OCI-LY3 (cell line): ENCODE data around the gene MAOB.

Source experiments
- H2AFZ ChIP-seq: fragments of 200-600, 300-600 bp; shearing (Covaris generic); 2 replicates; pipeline ENCODE4 v1.6.0; 2014; ENCODE audit warnings: antibody characterized with exemption, low read depth, low read length
- H3K27ac ChIP-seq: fragments of 200-600, 300-600 bp; sonication (generic); 2 replicates; pipeline ENCODE4 v1.5.1; 2014; ENCODE audit warnings: mild to moderate bottlenecking, low read length, moderate library complexity, mixed read lengths
- H3K27me3 ChIP-seq: fragments of 200-600, 300-600 bp; sonication (generic); 2 replicates; pipeline ENCODE4 v1.6.1; 2014; ENCODE audit warnings: low read depth, low read length, mixed read lengths
- H3K36me3 ChIP-seq: fragments of 200-600, 300-600 bp; sonication (generic); replicated peaks from 2 replicates; pipeline ENCODE3; 2014; ENCODE audit warnings: low read depth, low read length, mixed read lengths
- H3K4me1 ChIP-seq: fragments of 300-600, 200-600 bp; sonication (generic); 2 replicates; pipeline ENCODE4 v1.6.1; 2014; ENCODE audit warnings: low read length, mixed read lengths
- H3K4me2 ChIP-seq: fragments of 200-600, 300-600 bp; sonication (generic); 2 replicates; pipeline ENCODE4 v1.6.1; 2014; ENCODE audit warnings: low read length, mixed read lengths
- H3K4me3 ChIP-seq: fragments of 300-600, 200-600 bp; sonication (generic); 2 replicates; pipeline ENCODE4 v1.5.1; 2014; ENCODE audit warnings: antibody characterized with exemption, mild to moderate bottlenecking, low read length, moderate library complexity
- H3K79me2 ChIP-seq: fragments of 300-600, 200-600 bp; shearing (Covaris generic); 2 replicates; pipeline ENCODE4 v1.6.1; 2014; ENCODE audit warnings: mild to moderate bottlenecking, low read length, mixed read lengths
- H3K9ac ChIP-seq: fragments of 300-600, 200-600 bp; shearing (Covaris generic); 2 replicates; pipeline ENCODE4 v1.6.0; 2014; ENCODE audit warnings: mild to moderate bottlenecking, low read length, moderate library complexity
- H3K9me3 ChIP-seq: fragments of 200-600, 300-600 bp; shearing (Covaris generic); 2 replicates; pipeline ENCODE4 v1.6.1; 2014; ENCODE audit warnings: low read length, mixed read lengths; ENCODE audit not compliant: insufficient read depth
- H4K20me1 ChIP-seq: fragments of 200-600, 300-600 bp; sonication (generic); 2 replicates; pipeline ENCODE4 v1.6.1; 2016; ENCODE audit warnings: low read length, mixed read lengths; ENCODE audit not compliant: insufficient read depth
- EZH2phosphoT487 ChIP-seq: fragments of 200-600 bp; shearing (Covaris generic); IDR thresholded peaks from 2 replicates; pipeline ENCODE4 v1.6.1; 2018; ENCODE audit warnings: antibody characterized with exemption, mixed run types, low read depth
- TF ChIP-seq, protein P1 (sequence below): fragments of 200-600, 300-600 bp; sonication (generic); IDR thresholded peaks from 2 replicates; pipeline ENCODE4 v1.5.1; 2014; ENCODE audit warnings: antibody characterized with exemption, low read length, low read depth

MAOB gene

DNA sequence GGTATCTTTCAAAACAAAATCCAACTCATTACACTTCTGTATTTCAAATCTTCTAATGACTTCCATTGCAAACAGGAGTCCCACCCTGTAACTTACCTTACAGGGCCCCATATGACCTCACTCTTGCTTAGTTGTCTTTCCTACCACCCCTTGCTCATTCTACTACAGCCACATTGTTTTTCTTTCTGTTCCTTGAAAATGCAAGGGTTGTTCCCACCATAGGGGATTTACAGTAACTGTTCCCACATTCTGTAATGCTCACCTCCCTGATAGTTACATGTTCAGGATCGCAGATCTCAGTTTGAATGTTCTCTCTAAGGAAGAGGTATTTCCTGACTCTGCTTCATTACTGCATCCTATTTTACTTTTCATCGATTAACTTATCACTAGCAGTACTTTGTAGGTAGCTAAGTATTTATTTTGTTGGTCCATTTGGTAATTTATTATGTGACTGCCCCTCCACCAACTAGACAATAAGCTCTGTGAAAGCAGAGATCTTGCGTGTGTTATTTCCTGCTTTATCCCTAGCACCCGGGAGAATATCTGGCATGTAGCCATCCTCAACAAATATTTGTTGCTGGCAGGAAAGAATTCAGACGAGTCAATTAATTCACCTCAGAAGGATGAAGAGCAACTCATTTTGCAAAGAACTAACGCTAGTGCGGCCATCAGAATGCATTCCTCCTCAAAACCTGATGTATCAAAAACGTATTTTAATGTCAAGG lies 21.4 kb downstream of the MAOB start:
- TF ChIP-seq, protein P1, sequence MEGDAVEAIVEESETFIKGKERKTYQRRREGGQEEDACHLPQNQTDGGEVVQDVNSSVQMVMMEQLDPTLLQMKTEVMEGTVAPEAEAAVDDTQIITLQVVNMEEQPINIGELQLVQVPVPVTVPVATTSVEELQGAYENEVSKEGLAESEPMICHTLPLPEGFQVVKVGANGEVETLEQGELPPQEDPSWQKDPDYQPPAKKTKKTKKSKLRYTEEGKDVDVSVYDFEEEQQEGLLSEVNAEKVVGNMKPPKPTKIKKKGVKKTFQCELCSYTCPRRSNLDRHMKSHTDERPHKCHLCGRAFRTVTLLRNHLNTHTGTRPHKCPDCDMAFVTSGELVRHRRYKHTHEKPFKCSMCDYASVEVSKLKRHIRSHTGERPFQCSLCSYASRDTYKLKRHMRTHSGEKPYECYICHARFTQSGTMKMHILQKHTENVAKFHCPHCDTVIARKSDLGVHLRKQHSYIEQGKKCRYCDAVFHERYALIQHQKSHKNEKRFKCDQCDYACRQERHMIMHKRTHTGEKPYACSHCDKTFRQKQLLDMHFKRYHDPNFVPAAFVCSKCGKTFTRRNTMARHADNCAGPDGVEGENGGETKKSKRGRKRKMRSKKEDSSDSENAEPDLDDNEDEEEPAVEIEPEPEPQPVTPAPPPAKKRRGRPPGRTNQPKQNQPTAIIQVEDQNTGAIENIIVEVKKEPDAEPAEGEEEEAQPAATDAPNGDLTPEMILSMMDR = no peak
- no peak for TF ChIP-seq EZH2phosphoT487
- H3K4me2 ChIP-seq = no peak overlapping the region

GRCh38 chrX:43853225-43853828 lies 28.9 kb downstream of the MAOB start:
- Histone ChIP-seq H3K4me1 (peaks cover 8% of the 10 kb centered on the region; the same call in 1 of the 2 replicates), H3K4me2 (no peak overlapping the region)

More for the DNA sequence above, 21.4 kb downstream of the MAOB start:
- H3K9ac ChIP-seq = no peak overlapping the region
- H3K4me3 ChIP-seq = no peak overlapping the region
- H4K20me1 ChIP-seq = no peaks in the 10 kb centered on the region
- no peaks in the 10 kb centered on the region for H3K36me3 ChIP-seq
- H3K79me2 ChIP-seq = no peaks in the 10 kb centered on the region
- H3K27me3 ChIP-seq = no peaks in the 10 kb centered on the region
- H2AFZ ChIP-seq = no peak overlapping the region
- H3K4me1 ChIP-seq = no peaks in the 10 kb centered on the region
- no peak overlapping the region for H3K27ac ChIP-seq
- H3K9me3 ChIP-seq = no peaks in the 10 kb centered on the region

GRCh38 chrX:43850629-43851028 lies 31.6 kb downstream of the MAOB start:
- TF ChIP-seq, protein P1 = no peak
- TF ChIP-seq EZH2phosphoT487 = no peak
- no peaks in the 10 kb centered on the region for H4K20me1 ChIP-seq
- H3K27me3 ChIP-seq = no peaks in the 10 kb centered on the region
- no peaks in the 10 kb centered on the region for H3K36me3 ChIP-seq
- H3K4me2 ChIP-seq = no peak overlapping the region
- H3K4me3 ChIP-seq = no peak overlapping the region
- H3K9me3 ChIP-seq = no peaks in the 10 kb centered on the region
- no peak overlapping the region for H3K27ac ChIP-seq
- no peaks in the 10 kb centered on the region for H3K79me2 ChIP-seq
- no peak overlapping the region for H3K9ac ChIP-seq
- H2AFZ ChIP-seq = no peak overlapping the region
- H3K4me1 ChIP-seq = peaks cover 8% of the 10 kb centered on the region; the same call in 1 of the 2 replicates

More at GRCh38 chrX:43853225-43853828, 28.9 kb downstream of the MAOB start:
- no peaks in the 10 kb centered on the region for H3K36me3 ChIP-seq
- no peak overlapping the region for H3K4me3 ChIP-seq
- H3K27me3 ChIP-seq = no peaks in the 10 kb centered on the region
- no peaks in the 10 kb centered on the region for H4K20me1 ChIP-seq
- H3K9me3 ChIP-seq = no peaks in the 10 kb centered on the region
- no peaks in the 10 kb centered on the region for H3K79me2 ChIP-seq
- H2AFZ ChIP-seq = no peak overlapping the region
- no peak overlapping the region for H3K9ac ChIP-seq
- no peak for TF ChIP-seq EZH2phosphoT487
- TF ChIP-seq, protein P1 = no peak
- H3K27ac ChIP-seq = no peak overlapping the region

- H3K36me3 ChIP-seq = no peaks in the 10 kb centered on the region
- no peak overlapping the region for H3K4me3 ChIP-seq
- no peaks in the 10 kb centered on the region for H3K27me3 ChIP-seq
- H2AFZ ChIP-seq = no peak overlapping the region
- H3K4me1 ChIP-seq = peaks cover 8% of the 10 kb centered on the region; the same call in 1 of the 2 replicates
- TF ChIP-seq, protein P1 = no peak
- no peak for TF ChIP-seq EZH2phosphoT487
- H4K20me1 ChIP-seq = no peaks in the 10 kb centered on the region
- H3K9me3 ChIP-seq = no peaks in the 10 kb centered on the region
- H3K9ac ChIP-seq = no peak overlapping the region
- no peak overlapping the region for H3K4me2 ChIP-seq
- H3K27ac ChIP-seq = no peak overlapping the region
- no peaks in the 10 kb centered on the region for H3K79me2 ChIP-seq
Measured at GRCh38 chrX:43849173-43849572, 33.1 kb downstream of the MAOB start.
